D341Med (cell line): ENCODE data around the gene DOCK8.
"Not testable (repeated sequence)": the region's sequence is repeated elsewhere in the genome, so short reads cannot be mapped to it uniquely, and the experiment has no call there.

Experiments
- DNase-seq: peaks from one replicate; pipeline ENCODE4 v3.0.0; 2012; ENCODE audit warnings: low spot score

The DOCK8 gene

GRCh38 chr9:214648-215493, at the start of gene DOCK8:
Gene DOCK8 (plus strand): TSS chr9:214865. CDS start chr9:214977, 112 bp downstream.
- DNase-seq, result peak; percentile 83

GRCh38 chr9:169757-170156, 44.9 kb upstream of the DOCK8 start:
- not testable (repeated sequence) for DNase-seq

- not testable (repeated sequence) for DNase-seq
Observed at GRCh38 chr9:178140-178825, 36.4 kb upstream of the DOCK8 start.

GRCh38 chr9:178970-179383, 35.7 kb upstream of the DOCK8 start, which contains the start of gene ZNG1A:
Gene ZNG1A (minus strand): TSS chr9:179056. CDS start chr9:178969, 87 bp downstream.
- not testable (repeated sequence) for DNase-seq

GRCh38 chr9:199601-200000, 15.1 kb upstream of the DOCK8 start:
- DNase-seq, result not testable (repeated sequence)

- no peak for DNase-seq
Observed at GRCh38 chr9:206481-206880, 8.2 kb upstream of the DOCK8 start.

GRCh38 chr9:209143-209758, 5.4 kb upstream of the DOCK8 start:
- no peak for DNase-seq

GRCh38 chr9:211036-211435, 3.6 kb upstream of the DOCK8 start:
- no peak for DNase-seq

GRCh38 chr9:211557-211956, 3.1 kb upstream of the DOCK8 start:
- DNase-seq, result no peak

GRCh38 chr9:212297-212696, 2.4 kb upstream of the DOCK8 start:
- DNase-seq, result no peak

GRCh38 chr9:213901-214300, 764 bp upstream of the DOCK8 start:
- not testable (repeated sequence) for DNase-seq

- no peak for DNase-seq
Observed at GRCh38 chr9:214351-214647, 366 bp upstream of the DOCK8 start.

- DNase-seq, result no peak
Observed at GRCh38 chr9:215631-216155, 1.0 kb downstream of the DOCK8 start.

- DNase-seq, result no peak
Observed at GRCh38 chr9:216866-217265, 2.2 kb downstream of the DOCK8 start.

- DNase-seq, result no peak
Observed at GRCh38 chr9:217950-218349, 3.3 kb downstream of the DOCK8 start.

GRCh38 chr9:219036-219435, 4.4 kb downstream of the DOCK8 start:
- not testable (repeated sequence) for DNase-seq

- no peak for DNase-seq
Observed at GRCh38 chr9:219670-220365, 5.2 kb downstream of the DOCK8 start.

GRCh38 chr9:221989-222776, 7.5 kb downstream of the DOCK8 start:
- DNase-seq, result no peak

- DNase-seq, result no peak
Observed at GRCh38 chr9:223152-223551, 8.5 kb downstream of the DOCK8 start.

- no peak for DNase-seq
Observed at GRCh38 chr9:224026-224425, 9.4 kb downstream of the DOCK8 start.
